Lower leg skin (tissue), 4 donors: ENCODE measurements around the gene ARHGAP33. TPM values are rescaled to one million over a fixed set of nuclear protein-coding genes. Genes with fewer than 3 reads are reported as not detected.

Experiments
- DNase-seq, 2 donors: peaks; one replicate each; pipeline ENCODE4 v3.0.0-alpha.2; 2019; ENCODE audit warnings: low spot score in 2 of 2
- H3K4me3 ChIP-seq: fragments of 200-600 bp; sonication (generic); 2 replicates; pipeline ENCODE4 v1.5.1; 2017; ENCODE audit warnings: mild to moderate bottlenecking, low read depth; ENCODE audit not compliant: poor library complexity, severe bottlenecking
- POLR2A ChIP-seq, 2 donors: fragments of 450-650 bp; IDR thresholded peaks; one replicate each; pipeline ENCODE4 v1.6.1; 2016 to 2017; ENCODE audit warnings: antibody characterized with exemption in 2 of 2, mild to moderate bottlenecking in 1 of 2, moderate library complexity in 1 of 2
- WGBS, 2 donors: methylation state at CpG; one replicate each; pipeline ENCODE4 v1.1.5; 2018; 5-methylcytosine and 5-hydroxymethylcytosine counted together
- intact Hi-C: fragments of 100-400 bp; cut with DNase I; formaldehyde crosslinking; loops from one replicate; pipeline ENCODE4 v1.15.0; 2023; ENCODE audit warnings: low total_unique reads
- total RNA-seq, 4 donors: library from RNA; depleted of rRNA; stranded (reverse); fragments of >200 nt; gene quantifications; one replicate each; pipeline ENCODE4 v1.1.0, GENCODE V29; 2016
- TF ChIP-seq, protein P1 (sequence below), 3 donors: fragments of 450-650 bp; IDR thresholded peaks; one replicate each; pipeline ENCODE4 v1.5.1; 2016; ENCODE audit warnings: antibody characterized with exemption in 3 of 3, mild to moderate bottlenecking in 3 of 3, moderate library complexity in 2 of 3

ARHGAP33 gene
- total RNA-seq, 4 donors from 2014 or later, result 3.6 to 25.7 (median 13.8) TPM

DNA sequence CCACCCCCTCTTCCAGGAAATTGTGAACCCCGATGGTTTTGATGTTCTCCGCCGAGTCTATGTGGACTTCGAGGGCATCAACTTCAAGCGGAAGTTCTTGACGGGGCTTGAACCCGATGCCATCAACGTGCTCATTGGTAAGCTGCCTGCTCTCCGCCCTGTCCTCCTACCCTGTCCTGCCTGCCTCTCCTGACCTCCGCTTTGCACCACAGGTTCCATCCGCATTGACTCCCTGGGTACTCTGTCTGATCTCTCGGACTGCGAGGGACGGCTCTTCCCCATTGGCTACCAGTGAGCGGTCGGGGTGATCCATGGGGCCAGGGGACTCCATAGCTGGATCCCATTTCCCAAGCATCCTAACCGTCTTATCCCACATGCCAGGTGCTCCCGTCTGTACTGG, 45.0 kb upstream of the ARHGAP33 start:
- DNase-seq, result no peak
- TF ChIP-seq, protein P1, sequence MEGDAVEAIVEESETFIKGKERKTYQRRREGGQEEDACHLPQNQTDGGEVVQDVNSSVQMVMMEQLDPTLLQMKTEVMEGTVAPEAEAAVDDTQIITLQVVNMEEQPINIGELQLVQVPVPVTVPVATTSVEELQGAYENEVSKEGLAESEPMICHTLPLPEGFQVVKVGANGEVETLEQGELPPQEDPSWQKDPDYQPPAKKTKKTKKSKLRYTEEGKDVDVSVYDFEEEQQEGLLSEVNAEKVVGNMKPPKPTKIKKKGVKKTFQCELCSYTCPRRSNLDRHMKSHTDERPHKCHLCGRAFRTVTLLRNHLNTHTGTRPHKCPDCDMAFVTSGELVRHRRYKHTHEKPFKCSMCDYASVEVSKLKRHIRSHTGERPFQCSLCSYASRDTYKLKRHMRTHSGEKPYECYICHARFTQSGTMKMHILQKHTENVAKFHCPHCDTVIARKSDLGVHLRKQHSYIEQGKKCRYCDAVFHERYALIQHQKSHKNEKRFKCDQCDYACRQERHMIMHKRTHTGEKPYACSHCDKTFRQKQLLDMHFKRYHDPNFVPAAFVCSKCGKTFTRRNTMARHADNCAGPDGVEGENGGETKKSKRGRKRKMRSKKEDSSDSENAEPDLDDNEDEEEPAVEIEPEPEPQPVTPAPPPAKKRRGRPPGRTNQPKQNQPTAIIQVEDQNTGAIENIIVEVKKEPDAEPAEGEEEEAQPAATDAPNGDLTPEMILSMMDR (IDR thresholded peaks at IDR 0.05), result no peak
- no peak for TF ChIP-seq POLR2A (IDR thresholded peaks at IDR 0.05)
- no peak overlapping the region for H3K4me3 ChIP-seq
- 86 to 91% methylated on average over 18 of the region's 18 CpGs for WGBS, 2 donors
- intact Hi-C loops, result no loop called here

DNA sequence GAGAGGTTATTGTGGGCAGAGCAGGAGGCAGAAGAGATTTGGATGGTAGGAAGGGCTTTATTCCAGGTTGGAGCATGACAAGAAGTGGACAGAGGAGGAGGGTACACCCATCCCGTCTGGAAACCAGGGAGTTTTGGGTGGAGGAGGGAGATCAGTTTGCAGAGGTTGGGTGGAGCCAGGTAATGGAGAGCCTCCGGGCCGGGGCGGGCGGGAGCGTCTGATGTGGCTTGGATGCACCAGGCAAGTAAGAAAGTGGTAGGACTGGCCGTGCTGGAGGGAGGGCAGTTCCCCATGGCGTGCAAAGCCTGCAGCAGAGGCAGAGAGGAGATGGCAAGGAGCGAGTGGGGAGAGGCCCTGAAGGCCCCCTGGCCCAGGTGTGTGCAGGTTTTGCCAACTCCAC, 44.0 kb upstream of the ARHGAP33 start:
- 44 to 48% methylated on average over 9 of the region's 9 CpGs for WGBS, 2 donors
- DNase-seq, result no peak
- H3K4me3 ChIP-seq, result no peak overlapping the region
- TF ChIP-seq POLR2A (IDR thresholded peaks at IDR 0.05), result no peak
- TF ChIP-seq, protein P1 (IDR thresholded peaks at IDR 0.05), result no peak
- intact Hi-C loops, result no loop called here

DNA sequence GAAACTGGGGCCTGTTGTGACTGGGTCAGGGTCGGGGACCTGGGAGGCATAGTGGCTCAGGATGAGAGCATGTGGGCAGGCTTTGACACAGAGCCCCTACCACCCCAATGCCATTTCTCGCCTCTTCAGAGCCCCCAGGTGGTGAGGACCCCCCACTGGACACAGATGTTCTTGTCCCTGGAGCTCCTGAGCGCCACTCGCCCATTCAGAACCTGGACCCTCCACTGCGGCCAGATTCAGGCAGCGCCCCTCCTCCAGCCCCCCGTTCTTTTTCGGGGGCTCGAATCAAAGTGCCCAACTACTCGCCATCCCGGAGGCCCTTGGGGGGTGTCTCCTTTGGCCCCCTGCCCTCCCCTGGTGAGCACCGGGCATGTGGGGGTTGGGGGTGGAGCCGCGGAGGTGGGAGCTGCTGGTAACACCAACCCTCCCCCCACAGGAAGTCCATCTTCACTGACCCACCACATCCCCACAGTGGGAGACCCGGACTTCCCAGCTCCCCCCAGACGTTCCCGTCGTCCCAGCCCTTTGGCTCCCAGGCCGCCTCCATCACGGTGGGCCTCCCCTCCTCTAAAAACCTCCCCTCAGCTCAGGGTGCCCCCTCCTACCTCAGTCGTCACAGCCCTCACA, 43.5 kb upstream of the ARHGAP33 start:
- WGBS, 2 donors, result 82% methylated on average over 21 of the region's 21 CpGs
- DNase-seq, result no peak
- intact Hi-C loops, result no loop called here
- TF ChIP-seq, protein P1 (IDR thresholded peaks at IDR 0.05), result no peak
- no peak for TF ChIP-seq POLR2A (IDR thresholded peaks at IDR 0.05)
- no peak overlapping the region for H3K4me3 ChIP-seq

DNA sequence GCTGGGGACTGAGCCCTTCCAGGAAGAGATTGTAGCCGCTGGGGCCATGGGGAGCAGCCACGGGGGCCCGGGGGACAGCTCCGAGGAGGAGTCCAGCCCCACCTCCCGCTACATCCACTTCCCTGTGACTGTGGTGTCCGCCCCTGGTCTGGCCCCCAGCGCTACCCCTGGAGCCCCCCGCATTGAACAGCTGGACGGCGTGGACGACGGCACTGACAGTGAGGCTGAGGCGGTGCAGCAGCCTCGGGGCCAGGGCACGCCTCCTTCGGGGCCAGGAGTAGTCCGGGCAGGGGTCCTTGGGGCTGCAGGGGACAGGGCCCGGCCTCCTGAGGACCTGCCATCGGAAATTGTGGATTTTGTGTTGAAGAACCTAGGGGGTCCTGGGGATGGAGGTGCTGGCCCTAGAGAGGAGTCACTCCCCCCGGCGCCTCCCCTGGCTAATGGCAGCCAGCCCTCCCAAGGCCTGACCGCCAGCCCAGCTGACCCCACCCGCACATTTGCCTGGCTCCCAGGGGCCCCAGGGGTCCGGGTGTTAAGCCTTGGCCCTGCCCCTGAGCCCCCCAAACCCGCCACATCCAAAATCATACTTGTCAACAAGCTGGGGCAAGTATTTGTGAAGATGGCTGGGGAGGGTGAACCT, 42.7 kb upstream of the ARHGAP33 start:
- WGBS, 2 donors, result 93 to 95% methylated on average over 11 to 25 of the region's 25 CpGs
- DNase-seq, result no peak
- TF ChIP-seq POLR2A (IDR thresholded peaks at IDR 0.05), result no peak
- TF ChIP-seq, protein P1 (IDR thresholded peaks at IDR 0.05), result no peak
- intact Hi-C loops, result no loop called here
- no peak overlapping the region for H3K4me3 ChIP-seq

DNA sequence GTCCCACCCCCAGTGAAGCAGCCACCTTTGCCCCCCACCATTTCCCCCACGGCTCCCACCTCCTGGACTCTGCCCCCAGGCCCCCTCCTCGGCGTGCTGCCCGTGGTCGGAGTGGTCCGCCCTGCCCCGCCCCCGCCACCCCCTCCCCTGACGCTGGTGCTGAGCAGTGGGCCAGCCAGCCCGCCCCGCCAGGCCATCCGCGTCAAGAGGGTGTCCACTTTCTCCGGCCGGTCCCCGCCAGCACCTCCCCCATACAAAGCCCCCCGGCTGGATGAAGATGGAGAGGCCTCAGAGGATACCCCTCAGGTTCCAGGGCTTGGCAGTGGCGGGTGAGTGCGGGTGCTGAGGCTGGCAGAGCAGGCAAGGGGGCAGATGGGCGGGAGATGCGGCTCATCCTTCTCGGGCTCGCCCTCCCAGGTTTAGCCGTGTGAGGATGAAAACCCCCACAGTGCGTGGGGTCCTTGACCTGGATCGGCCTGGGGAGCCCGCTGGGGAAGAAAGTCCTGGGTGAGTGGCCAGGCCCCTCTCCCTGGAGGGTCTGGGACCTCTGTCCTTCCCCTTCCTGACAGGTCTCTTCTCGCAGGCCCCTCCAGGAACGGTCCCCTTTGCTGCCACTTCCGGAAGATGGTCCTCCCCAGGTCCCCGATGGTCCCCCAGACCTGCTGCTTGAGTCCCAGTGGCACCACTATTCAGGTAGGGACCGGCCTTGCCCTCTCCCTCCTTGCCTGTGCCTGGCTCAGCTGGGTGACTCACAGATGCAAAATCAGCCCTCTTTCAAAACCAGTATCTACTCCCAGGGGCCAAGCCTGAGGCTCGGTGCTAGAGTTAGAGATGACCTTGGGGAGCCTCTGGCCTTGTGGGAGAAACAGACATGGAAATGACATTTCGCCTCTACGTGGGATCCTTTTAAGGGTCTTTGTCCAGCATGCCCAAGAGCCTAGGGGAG, 41.9 kb upstream of the ARHGAP33 start:
- no peak overlapping the region for H3K4me3 ChIP-seq
- no peak for TF ChIP-seq POLR2A (IDR thresholded peaks at IDR 0.05)
- TF ChIP-seq, protein P1 (IDR thresholded peaks at IDR 0.05), result no peak
- intact Hi-C loops, result no loop called here
- no peak for DNase-seq
- WGBS, 2 donors, result 86 to 91% methylated on average over 33 of the region's 35 CpGs
